ENCODE measurements around the gene ZMYM2. TPM values are rescaled to one million over a fixed set of nuclear protein-coding genes. Genes with fewer than 3 reads are reported as not detected.

The ZMYM2 gene
- 11.1 TPM for polyA plus RNA-seq

GRCh38 chr13:19958155-19959111, at the start of gene ZMYM2:
Gene ZMYM2 (plus strand): TSS chr13:19958727. CDS start chr13:19993073, 34,346 bp downstream.
- Mint-ChIP-seq H3K4me1 (peaks cover 10 to 22% (median 17%) of the 10 kb centered on the region in 3 donors), H3K27me3 (no peaks in the 10 kb centered on the region), H3K36me3 (no peaks in the 10 kb centered on the region)

DNA sequence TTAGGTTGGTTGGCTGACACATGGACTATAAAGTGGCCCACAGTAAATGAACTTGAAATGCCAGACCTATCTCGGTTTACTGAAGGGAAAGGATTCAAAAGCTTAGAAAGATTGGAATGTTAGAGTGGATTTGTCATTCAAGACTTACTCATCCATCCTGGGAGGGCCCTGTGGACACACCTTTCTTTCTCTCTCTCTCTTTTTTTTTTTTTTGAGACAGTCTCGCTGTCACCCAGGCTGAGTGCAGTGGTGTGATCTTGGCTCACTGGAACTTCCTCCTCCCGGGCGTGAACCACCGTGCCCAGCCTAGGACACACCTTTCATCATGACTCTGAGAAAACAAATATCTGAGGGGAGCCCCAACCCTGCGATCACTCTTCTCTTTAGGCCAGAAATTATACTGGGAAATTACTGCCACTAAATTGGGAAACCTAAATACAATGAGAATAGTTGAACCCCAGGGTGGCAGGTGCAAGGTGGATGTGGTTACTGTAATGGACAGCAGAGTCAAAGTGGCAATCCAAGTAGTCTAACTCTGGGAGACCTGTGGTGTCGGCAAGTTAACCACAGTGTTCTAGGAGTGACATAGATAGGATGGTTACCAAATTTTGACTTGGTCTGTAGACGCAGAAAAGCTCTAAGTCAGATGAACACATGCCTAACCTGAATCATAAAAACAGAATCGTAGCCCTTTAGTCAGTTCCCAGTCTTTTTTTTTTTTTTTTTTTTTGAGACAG, 48.0 kb upstream of the ZMYM2 start:
- H3K9me3 Mint-ChIP-seq, result no peaks in the 10 kb centered on the region
- peaks cover 1% of the 10 kb centered on the region for H3K27me3 Mint-ChIP-seq
- no peak overlapping the region for H3K27ac Mint-ChIP-seq
- H3K4me3 Mint-ChIP-seq, result no peak overlapping the region
- H3K36me3 Mint-ChIP-seq, result peaks cover 3% of the 10 kb centered on the region
- H3K4me1 Mint-ChIP-seq, result no peaks in the 10 kb centered on the region

More at GRCh38 chr13:19958155-19959111, at the start of gene ZMYM2:
- peak within 1 kb of the TSS; percentile 88 to 98 (median 94) for H3K4me3 Mint-ChIP-seq
- no peaks in the 10 kb centered on the region for H3K9me3 Mint-ChIP-seq
- peak within 1 kb of the TSS; percentile 96 to 98 (median 97) for H3K27ac Mint-ChIP-seq

GRCh38 chr13:19927117-19927748, 31.3 kb upstream of the ZMYM2 start:
- Mint-ChIP-seq H3K27ac (no peak overlapping the region), H3K4me3 (no peak overlapping the region), H3K4me1 (peaks cover 0 to 2% (median 0%) of the 10 kb centered on the region in 3 donors), H3K27me3 (peaks cover 2% of the 10 kb centered on the region), H3K36me3 (no peaks in the 10 kb centered on the region), H3K9me3 (no peaks in the 10 kb centered on the region)

DNA sequence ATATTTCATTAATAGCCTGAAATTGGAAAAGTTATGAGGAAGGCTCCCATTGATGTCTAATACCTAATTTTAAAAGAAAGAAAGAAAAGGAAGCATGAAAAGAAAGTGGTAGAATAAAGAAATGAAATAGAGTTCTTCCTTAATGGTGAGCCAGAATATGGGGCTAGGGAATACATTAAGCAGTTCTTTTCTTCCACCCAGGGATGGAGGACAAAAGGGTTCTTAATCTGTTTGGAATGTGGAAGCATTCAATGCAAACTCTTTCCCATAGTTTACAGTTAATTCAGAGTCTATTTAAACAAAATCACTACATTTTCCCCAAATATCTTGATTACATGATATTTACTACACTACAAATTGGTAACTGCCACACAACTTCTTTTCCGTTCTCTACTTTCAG, 18.4 kb upstream of the ZMYM2 start:
- no peaks in the 10 kb centered on the region for H3K36me3 Mint-ChIP-seq
- H3K27ac Mint-ChIP-seq, result no peak overlapping the region
- peaks cover 0 to 2% (median 2%) of the 10 kb centered on the region in 3 donors for H3K9me3 Mint-ChIP-seq
- no peak overlapping the region for H3K4me3 Mint-ChIP-seq
- H3K27me3 Mint-ChIP-seq, result peaks cover 3% of the 10 kb centered on the region
- H3K4me1 Mint-ChIP-seq, result no peaks in the 10 kb centered on the region

DNA sequence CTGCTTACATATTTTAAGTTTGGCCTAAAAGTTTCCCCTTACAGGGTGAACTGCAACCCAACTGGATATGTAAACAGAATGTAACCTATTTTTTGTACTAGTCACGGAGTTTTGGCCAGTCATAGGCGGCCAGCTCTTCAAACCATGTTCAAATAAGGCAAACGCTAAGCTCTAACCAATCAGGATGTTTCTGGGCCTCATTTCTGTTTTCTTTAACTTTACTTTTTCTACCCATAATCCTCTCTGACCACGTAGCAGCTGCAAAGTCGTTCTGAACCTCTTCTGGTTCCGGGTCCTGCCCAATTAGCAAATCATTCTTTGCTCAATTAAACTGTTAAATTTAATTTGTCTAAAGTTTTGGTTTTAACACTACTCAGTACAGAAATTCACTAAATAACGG, 8.2 kb upstream of the ZMYM2 start:
- Mint-ChIP-seq H3K4me3 (no peak overlapping the region), H3K4me1 (peaks cover 0 to 2% (median 0%) of the 10 kb centered on the region in 3 donors), H3K27ac (no peak overlapping the region), H3K27me3 (peaks cover 4% of the 10 kb centered on the region), H3K9me3 (peaks cover 0 to 5% (median 0%) of the 10 kb centered on the region in 3 donors), H3K36me3 (no peaks in the 10 kb centered on the region)

DNA sequence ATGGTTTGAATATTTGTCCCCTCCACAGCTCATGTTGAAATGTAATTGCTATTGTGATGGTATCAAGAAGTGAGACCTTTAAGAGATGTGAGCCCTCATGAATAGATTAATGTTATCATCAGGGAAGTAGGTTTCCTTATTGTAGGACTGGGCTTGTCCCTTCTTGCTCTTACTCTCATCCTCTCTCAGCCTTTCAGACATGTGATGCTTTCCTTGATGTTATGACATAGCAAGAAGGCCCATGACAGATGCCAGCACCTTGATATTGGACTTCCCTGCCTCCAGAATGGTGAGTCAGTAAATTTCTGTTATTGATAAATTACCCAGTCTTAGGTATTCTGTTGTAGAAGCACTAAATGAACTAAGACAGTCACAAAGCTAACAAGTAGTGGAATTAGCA, 5.7 kb upstream of the ZMYM2 start:
- peak overlapping the region in 1 of 3 donors; percentile 40 for H3K27ac Mint-ChIP-seq
- H3K9me3 Mint-ChIP-seq, result no peaks in the 10 kb centered on the region
- H3K36me3 Mint-ChIP-seq, result no peaks in the 10 kb centered on the region
- peak overlapping the region in 1 of 4 donors; percentile 6 for H3K4me3 Mint-ChIP-seq
- H3K4me1 Mint-ChIP-seq, result peaks cover 0 to 2% (median 0%) of the 10 kb centered on the region in 3 donors
- no peaks in the 10 kb centered on the region for H3K27me3 Mint-ChIP-seq

GRCh38 chr13:19955873-19956559, 2.5 kb upstream of the ZMYM2 start:
- Mint-ChIP-seq H3K9me3 (no peaks in the 10 kb centered on the region), H3K4me3 (peak overlapping the region in 1 of 4 donors; percentile 93), H3K36me3 (no peaks in the 10 kb centered on the region), H3K27me3 (no peaks in the 10 kb centered on the region), H3K4me1 (peaks cover 6 to 11% (median 6%) of the 10 kb centered on the region in 3 donors), H3K27ac (peak overlapping the region in 1 of 3 donors; percentile 18)

DNA sequence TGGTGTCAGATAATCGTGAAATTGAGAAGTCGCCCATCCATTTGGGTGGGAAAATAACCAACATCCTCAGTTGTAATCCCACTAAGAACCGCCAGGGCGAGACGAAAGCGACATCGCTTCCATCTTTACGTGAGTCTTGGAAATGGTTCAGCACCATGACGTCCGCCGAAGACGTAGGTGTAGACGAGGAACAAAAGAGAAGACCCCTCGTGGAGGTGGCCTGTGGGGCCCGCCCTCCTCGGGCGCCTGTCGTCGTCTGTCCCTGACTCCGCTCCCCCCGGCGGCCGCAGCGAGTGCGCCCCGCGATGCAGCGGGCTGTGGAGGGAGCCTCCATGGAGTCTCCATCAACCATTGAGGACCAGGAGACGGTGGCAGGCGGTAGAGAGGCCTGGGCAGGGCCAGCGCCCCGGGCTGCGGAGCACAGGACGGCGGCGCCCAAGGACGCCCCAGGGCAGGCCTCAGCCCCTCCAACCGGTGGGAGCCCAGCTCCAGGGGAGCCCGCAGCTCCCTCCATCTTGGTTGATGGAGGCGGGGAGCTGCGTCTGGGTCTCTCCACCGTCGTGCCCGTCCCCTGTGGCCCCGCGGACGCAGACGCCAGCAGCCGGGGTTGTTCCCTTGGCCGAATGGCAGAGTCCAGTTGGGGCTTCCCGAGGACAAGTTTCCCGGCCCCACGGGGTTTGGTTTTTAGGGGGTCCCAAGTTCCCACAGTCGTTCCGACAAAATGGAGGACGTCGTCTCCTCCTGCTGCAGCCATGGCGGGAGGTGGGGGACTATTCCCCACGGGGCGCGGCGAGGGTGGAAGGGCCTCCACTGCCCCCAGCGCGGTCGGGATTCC, 990 bp upstream of the ZMYM2 start:
- peaks cover 10 to 22% (median 17%) of the 10 kb centered on the region in 3 donors for H3K4me1 Mint-ChIP-seq
- H3K9me3 Mint-ChIP-seq, result no peaks in the 10 kb centered on the region
- peak overlapping the region; percentile 88 to 96 (median 94) for H3K4me3 Mint-ChIP-seq
- peak overlapping the region; percentile 93 to 96 (median 96) for H3K27ac Mint-ChIP-seq
- H3K27me3 Mint-ChIP-seq, result no peaks in the 10 kb centered on the region
- no peaks in the 10 kb centered on the region for H3K36me3 Mint-ChIP-seq

GRCh38 chr13:19959141-19959830, 759 bp downstream of the ZMYM2 start:
- peak overlapping the region; percentile 96 to 98 (median 97) for H3K27ac Mint-ChIP-seq
- H3K4me1 Mint-ChIP-seq, result peaks cover 10 to 22% (median 17%) of the 10 kb centered on the region in 3 donors
- no peaks in the 10 kb centered on the region for H3K36me3 Mint-ChIP-seq
- no peaks in the 10 kb centered on the region for H3K9me3 Mint-ChIP-seq
- peak overlapping the region; percentile 88 to 98 (median 94) for H3K4me3 Mint-ChIP-seq
- H3K27me3 Mint-ChIP-seq, result no peaks in the 10 kb centered on the region

GRCh38 chr13:19959831-19960652, 1.5 kb downstream of the ZMYM2 start:
- no peaks in the 10 kb centered on the region for H3K27me3 Mint-ChIP-seq
- H3K27ac Mint-ChIP-seq, result peak overlapping the region; percentile 96 to 98 (median 97)
- H3K9me3 Mint-ChIP-seq, result no peaks in the 10 kb centered on the region
- H3K36me3 Mint-ChIP-seq, result no peaks in the 10 kb centered on the region
- H3K4me3 Mint-ChIP-seq, result peak overlapping the region; percentile 88 to 98 (median 94)
- H3K4me1 Mint-ChIP-seq, result peaks cover 12 to 22% (median 18%) of the 10 kb centered on the region in 3 donors

GRCh38 chr13:19960653-19960976, 2.1 kb downstream of the ZMYM2 start:
- Mint-ChIP-seq H3K36me3 (no peaks in the 10 kb centered on the region), H3K4me1 (peaks cover 16 to 27% (median 24%) of the 10 kb centered on the region in 3 donors), H3K27me3 (no peaks in the 10 kb centered on the region), H3K9me3 (no peaks in the 10 kb centered on the region), H3K27ac (peak overlapping the region in 2 of 3 donors; percentile 96 to 97), H3K4me3 (peak overlapping the region; percentile 21 to 96 (median 78))

GRCh38 chr13:19961489-19961888, 3.0 kb downstream of the ZMYM2 start:
- no peaks in the 10 kb centered on the region for H3K27me3 Mint-ChIP-seq
- H3K36me3 Mint-ChIP-seq, result no peaks in the 10 kb centered on the region
- H3K4me3 Mint-ChIP-seq, result peak overlapping the region in 2 of 4 donors; percentile 43 to 73
- peak overlapping the region; percentile 0 to 72 (median 65) for H3K27ac Mint-ChIP-seq
- no peaks in the 10 kb centered on the region for H3K9me3 Mint-ChIP-seq
- peaks cover 16 to 27% (median 24%) of the 10 kb centered on the region in 3 donors for H3K4me1 Mint-ChIP-seq
